ENCODE results near the gene DNAH17. TPM values are rescaled to one million over a fixed set of nuclear protein-coding genes. Genes with fewer than 3 reads are reported as not detected.

Gene DNAH17
- total and polyA plus RNA-seq, 2 of the 8 experiments (the other 6 are each of a cell fraction or from before 2014, with no cell fraction given): 0.14 to 0.67 TPM

- no peak overlapping the region for H3K9ac ChIP-seq (replicated peaks in 1 of 4; ENCODE audit: extremely low read depth in 1 of 4, low read depth in 3 of 4, low read length in 3 of 4)
- WGBS, 2 experiments (ENCODE audit: extremely low coverage in 1 of 2, insufficient coverage in 1 of 2, insufficient read length in 1 of 2, insufficient replicate concordance in 2 of 2, low coverage in 1 of 2, low lambda C conversion rate in 2 of 2, missing lambda C conversion rate in 1 of 2): 82% methylated on average over 6 of the region's 7 CpGs; no CpG with 5 or more reads in 1 of the 2 experiments
- H3K36me3 ChIP-seq (ENCODE audit: control insufficient read depth in 2 of 4, insufficient read depth in 4 of 4, low read length in 3 of 4): no peaks in the 10 kb centered on the region
- DNase-seq (ENCODE audit: low read depth in 1 of 2, low spot score in 2 of 2) (no peak), FAIRE-seq (no peak)
- no peaks in the 10 kb centered on the region for H3K23me2 ChIP-seq (ENCODE audit: low read depth, low read length)
- H3K79me2 ChIP-seq (ENCODE audit: control insufficient read depth in 1 of 2, insufficient read depth in 2 of 2, low read length in 2 of 2): no peaks in the 10 kb centered on the region
- H2AK5ac ChIP-seq (ENCODE audit: low read depth, low read length): no peak overlapping the region
- H3K27ac ChIP-seq (ENCODE audit: low read depth, low read length): no peak overlapping the region
- H3K23ac ChIP-seq (ENCODE audit: insufficient read length): no peak overlapping the region
- H3K4ac ChIP-seq (replicated peaks; ENCODE audit: insufficient read length, low read depth, low read length): no peak overlapping the region
- H3K14ac ChIP-seq (ENCODE audit: insufficient read length): no peak overlapping the region
- H3K56ac ChIP-seq (replicated peaks; ENCODE audit: insufficient read length, low read depth, low read length): no peak overlapping the region
- no peak overlapping the region for H3K4me2 ChIP-seq (ENCODE audit: insufficient read depth in 1 of 2, low read depth in 2 of 2, low read length in 2 of 2)
- ChIA-PET CTCF (ENCODE audit: partially characterized antibody) (interaction anchor here (1.0 to 2.1 kb wide), 6 partner anchors 9 to 200 kb away, joined by 3 to 8 read pairs (median 4); no protein-coding TSS in a partner anchor), POLR2A (ENCODE audit: partially characterized antibody) (no interaction called here)
- H4K5ac ChIP-seq (ENCODE audit: insufficient read length, low read depth, low read length): no peak overlapping the region
- no peaks in the 10 kb centered on the region for H3K9me3 ChIP-seq (ENCODE audit: insufficient read depth in 2 of 2, low read depth in 1 of 2, low read length in 1 of 2)
- TF ChIP-seq TBP (IDR thresholded peaks at IDR 0.05; ENCODE audit: low read depth, low read length) (no peak), FOSL1 (IDR thresholded peaks at IDR 0.05; ENCODE audit: insufficient read depth, low read depth, low read length) (no peak), SP1 (IDR thresholded peaks at IDR 0.05; ENCODE audit: low read depth, low read length) (no peak), BCL11A (IDR thresholded peaks at IDR 0.05; ENCODE audit: low read depth in 2 of 2, low read length in 2 of 2) (no peak), HDAC6 (IDR thresholded peaks at IDR 0.05; ENCODE audit: low read depth, low read length) (no peak), BRCA1 (IDR thresholded peaks at IDR 0.05; ENCODE audit: low read depth, low read length) (no peak), CBX8 (IDR thresholded peaks at IDR 0.05; ENCODE audit: borderline replicate concordance, low read depth, low read length) (no peak), RBBP5 (IDR thresholded peaks at IDR 0.05; ENCODE audit: borderline replicate concordance, low read depth, low read length) (no peak), SIRT6 (IDR thresholded peaks at IDR 0.05; ENCODE audit: low read length) (no peak), KDM4A (IDR thresholded peaks at IDR 0.05; ENCODE audit: low read depth, low read length, severe bottlenecking) (no peak), NRF1 (IDR thresholded peaks at IDR 0.05; ENCODE audit: low read depth, low read length) (no peak)
- H4K8ac ChIP-seq (ENCODE audit: extremely low read depth, insufficient read depth, low read length): peak overlapping the region; percentile 45; the same call in 1 of the 2 replicates
- H3K27me3 ChIP-seq (replicated peaks in 1 of 4; ENCODE audit: control insufficient read depth in 3 of 4, extremely low read depth in 1 of 4, insufficient read depth in 3 of 4, low read length in 3 of 4): no peaks in the 10 kb centered on the region
- no peak overlapping the region for H2BK15ac ChIP-seq (ENCODE audit: low read length)
- no peak overlapping the region for H3K4me3 ChIP-seq (ENCODE audit: extremely low read depth in 1 of 4, insufficient read depth in 2 of 4, low read depth in 3 of 4, low read length in 4 of 4)
- H3K18ac ChIP-seq (ENCODE audit: extremely low read depth, low read length): no peak overlapping the region
- no peak overlapping the region for H4K91ac ChIP-seq (replicated peaks; ENCODE audit: insufficient read length, low read length)
- no peaks in the 10 kb centered on the region for H4K20me1 ChIP-seq (replicated peaks in 1 of 2; ENCODE audit: control insufficient read depth in 1 of 2, insufficient read depth in 2 of 2, low read length in 2 of 2)
- H2AFZ ChIP-seq (ENCODE audit: low read length): no peak overlapping the region
- H2BK12ac ChIP-seq (ENCODE audit: low read depth, low read length): no peak overlapping the region
- H3K79me1 ChIP-seq (ENCODE audit: low read depth, low read length): no peaks in the 10 kb centered on the region
- no peaks in the 10 kb centered on the region; a peak in 2 of 7 replicates for H3K4me1 ChIP-seq (replicated peaks in 1 of 4; ENCODE audit: control insufficient read depth in 3 of 4, insufficient read depth in 4 of 4, low read length in 3 of 4)
- no peak overlapping the region for H2BK120ac ChIP-seq (replicated peaks; ENCODE audit: low read depth, low read length)
- H2BK20ac ChIP-seq (ENCODE audit: low read length): no peak overlapping the region
- no peak overlapping the region for H2BK5ac ChIP-seq (ENCODE audit: low read depth, low read length)
Measured at GRCh38 chr17:78451753-78452152, 125.4 kb downstream of the DNAH17 start.
